HG02678 (cell line): ENCODE data around the gene ERCC1.

Experiments
- ATAC-seq: cut with Tn5 transposase; IDR thresholded peaks from one replicate; pipeline ENCODE4 v1.9.1; 2021; ENCODE audit warnings: mild to moderate bottlenecking, moderate library complexity; ENCODE audit not compliant: unreplicated experiment

Gene ERCC1

DNA sequence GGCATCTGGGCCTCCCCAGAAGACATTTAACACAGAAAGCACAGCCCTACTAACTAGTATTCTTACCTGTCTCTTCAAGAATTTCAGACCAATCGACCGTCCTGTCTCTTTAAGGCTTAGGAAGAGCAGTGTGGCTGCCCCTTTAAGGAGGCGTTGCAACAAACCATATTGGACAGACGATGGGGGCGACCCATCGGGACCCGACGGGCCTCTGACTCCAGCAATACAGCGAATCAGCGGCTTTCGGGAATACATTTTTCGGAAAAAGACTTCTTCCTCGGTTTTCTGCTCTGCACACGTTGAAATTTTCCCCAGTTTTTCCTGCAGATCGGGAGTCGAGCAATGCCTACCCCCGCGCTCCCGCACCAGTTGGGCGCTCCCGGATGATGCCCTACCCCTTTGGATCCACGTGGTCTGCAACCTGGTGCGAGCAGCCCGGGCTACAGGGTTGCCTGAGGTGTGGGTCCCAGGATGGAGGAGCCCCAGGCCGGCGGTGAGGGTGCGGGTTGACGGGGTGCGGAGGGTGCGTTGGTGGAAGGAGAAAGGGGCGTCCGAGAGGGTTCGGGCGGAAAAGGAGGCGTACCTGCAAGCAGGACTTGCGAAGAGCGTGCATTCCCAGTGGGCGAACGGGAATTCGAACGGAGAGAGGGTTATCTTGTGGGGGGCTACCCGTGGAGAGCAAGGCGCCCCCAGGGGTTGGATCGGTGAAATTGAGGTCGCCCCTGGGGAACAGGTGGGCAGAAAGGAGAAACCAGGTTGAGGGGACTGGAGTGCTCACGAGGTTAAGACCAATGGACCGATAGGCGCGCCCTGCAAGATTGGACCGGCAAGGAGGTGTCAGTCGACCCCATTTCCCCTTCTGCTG is 17.3 kb downstream of the ERCC1 start, which contains the start of gene POLR1G:
Gene POLR1G (plus strand): TSS at position 419 of the 865 bp plus-strand sequence. CDS start 53 bp downstream, at position 472.
- ATAC-seq: peak; percentile 76

DNA sequence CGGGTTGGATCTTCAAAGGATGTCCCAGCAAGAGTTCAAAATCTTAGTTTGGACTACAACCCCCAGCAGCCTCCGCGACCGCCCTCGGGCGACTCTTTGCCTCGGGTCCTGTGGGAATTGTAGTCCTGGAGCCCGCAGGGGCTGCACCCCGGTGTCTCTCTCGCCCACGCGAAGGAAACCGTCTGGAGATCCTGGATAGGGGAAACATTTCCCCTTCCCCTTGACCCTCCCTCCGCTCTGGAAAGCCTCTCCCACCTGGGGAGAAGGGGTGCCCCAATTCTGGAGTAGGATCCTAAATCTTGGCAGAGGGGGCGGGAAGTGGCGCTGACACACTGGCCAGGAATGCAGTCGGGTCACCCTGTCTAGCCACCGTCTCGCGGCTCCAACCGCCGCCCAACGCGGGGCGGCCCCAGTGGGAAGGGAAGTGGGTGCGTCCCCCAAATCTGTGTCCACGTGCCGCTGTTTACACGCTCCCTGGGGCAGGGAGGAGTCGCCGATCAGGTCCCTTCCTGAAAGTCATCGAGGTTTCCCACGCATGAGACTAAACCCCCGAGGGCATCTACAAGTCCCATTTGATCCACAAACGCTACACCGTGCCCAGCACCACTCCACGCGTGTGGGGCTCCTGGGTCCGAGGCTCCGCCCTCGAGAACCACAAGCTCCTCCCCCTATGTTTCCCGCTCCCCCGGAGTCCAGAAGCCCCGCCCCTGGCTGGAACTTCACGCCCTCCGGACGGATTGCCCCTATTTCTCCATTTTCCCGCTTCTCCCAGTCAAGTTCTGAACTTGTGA is 18.1 kb downstream of the ERCC1 start:
- peak; percentile 60 for ATAC-seq

DNA sequence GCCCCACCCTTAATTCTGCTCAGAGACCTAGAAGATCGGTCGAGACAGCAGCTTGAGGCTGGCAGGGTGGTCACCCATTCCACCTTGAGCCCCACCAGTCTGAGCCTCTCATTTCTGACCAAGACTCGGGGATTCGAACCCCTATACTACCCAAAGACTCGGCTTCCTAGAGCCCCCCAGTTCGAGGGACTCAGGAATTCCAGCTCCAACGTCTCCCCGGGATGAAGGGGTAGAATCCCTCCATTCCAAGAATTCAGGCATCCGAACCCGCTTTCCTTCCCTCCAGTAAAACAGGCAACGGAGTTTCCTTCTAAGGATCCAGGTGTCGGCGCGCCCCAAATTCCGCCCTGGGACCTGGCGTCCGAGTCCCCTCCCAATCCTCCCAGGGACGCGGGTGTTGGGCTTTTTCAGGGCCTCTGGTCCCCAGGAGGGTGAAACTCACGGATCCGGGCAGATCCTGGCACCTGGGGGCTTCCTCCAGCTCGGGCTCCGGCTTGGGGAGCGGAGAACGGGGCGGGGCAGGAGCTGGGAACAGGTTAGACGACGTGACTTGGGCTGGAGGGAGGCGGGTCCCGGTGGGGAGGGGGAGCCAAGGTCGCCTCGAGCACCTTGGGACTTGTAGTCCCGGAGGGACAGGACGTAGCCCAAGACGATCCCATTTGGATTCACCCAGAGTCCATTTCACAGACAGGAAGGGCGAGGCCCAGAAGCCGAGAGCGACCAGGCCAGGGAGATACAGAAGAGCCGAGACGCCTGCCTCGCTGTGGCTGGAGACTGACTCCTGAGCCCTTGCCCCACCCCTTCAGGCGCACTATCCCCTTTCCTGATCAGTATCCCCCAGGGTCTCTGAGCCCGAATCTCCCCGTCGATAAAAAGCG is 18.9 kb downstream of the ERCC1 start, which contains the start of gene PPP1R13L:
Gene PPP1R13L (minus strand): TSS at position 513 of the 878 bp plus-strand sequence. CDS start 6,751 bp downstream, outside the sequence.
- ATAC-seq: no peak

DNA sequence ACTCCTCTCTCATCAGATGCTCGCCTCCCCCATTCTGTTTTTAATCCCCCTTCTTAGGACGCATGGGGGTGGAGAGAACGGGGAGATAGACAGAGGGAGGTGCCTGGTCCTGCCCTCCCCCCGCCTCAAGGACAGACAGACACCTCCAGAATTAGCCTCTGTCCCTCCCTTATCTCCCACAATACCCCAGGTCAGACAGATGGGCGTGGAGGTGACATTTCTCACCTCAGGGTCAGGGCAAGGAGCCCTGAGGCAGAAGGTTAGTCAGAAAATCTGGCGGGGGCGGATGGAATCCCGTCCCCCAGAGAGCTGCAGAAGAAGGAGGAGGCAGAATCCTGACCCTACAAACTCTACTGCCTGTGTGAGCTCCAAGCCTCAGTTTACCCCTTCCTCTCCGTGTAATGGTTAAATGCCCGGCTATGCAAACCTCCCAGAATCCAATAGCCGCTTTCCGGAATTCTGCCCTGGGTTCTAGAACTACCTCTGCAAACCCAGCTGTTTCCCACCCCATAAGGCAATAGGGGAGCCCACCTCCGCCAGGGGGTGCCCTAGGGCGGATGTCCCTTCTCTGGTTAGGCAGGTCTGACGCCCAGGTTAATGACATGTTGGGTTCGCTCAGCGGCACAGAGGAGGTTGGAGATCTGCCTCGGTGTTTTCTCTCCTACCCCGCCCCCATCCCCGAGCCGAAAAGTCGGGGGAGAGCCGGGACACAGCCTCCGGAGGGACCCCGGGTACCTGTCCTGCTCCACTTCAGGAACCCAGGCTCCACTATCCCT is 19.7 kb downstream of the ERCC1 start:
- no peak for ATAC-seq

DNA sequence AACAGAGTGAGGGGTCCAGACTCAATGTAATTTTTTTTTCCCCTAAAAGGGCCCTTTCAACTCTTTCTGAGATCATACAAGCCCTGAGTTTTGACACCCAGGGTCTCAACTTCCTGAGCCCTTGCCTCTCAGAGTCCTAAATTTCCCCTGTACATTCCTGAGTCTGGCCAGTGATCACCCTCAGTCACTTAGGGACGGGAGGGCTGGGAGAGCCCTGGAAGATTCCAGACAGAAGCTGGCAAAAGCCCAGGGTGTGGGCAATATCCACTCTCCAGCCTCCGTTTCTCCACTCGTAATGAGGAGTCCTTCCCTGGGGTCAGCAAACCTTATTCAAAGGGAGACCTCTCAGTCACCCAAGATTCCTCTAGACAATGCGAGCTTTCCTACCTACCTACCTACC is 20.4 kb downstream of the ERCC1 start:
- ATAC-seq: no peak

DNA sequence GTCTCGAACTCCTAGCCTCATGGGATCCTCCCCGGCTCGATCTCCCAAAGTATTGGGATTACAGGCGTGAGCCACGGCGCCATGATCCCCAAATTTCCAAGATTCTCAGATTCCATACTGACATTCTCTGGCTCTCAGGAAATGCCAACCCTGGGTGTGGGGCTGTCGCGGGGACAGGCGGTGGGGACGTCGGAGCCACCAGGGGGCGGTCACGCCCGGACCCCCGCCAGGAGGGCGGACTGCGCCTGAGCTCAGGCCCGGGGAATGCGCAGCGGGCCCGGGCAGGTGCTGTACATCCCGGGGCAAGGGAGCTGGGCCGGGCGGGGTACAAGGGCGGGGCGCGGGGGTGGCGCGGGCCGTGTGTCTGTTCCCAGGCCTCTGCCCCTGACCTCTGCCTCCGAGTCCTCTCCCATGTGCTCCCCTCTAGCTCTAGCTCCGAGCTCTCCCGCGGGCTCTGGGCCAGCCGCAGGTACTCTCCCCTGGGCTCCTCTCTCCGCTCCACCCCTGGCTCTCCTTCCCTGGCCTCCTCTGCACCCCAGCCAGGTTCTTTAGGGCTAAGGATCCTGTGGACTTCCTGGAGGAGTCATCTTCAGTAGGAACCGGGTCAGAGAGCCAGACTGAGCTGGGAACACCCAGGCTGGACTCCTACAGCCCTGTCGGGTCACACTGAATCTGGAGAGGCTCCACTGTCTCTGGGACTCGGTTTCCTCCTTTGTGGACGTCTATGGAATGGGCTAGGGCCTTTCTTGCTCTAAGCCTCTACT is 21.2 kb downstream of the ERCC1 start:
- no peak for ATAC-seq

DNA sequence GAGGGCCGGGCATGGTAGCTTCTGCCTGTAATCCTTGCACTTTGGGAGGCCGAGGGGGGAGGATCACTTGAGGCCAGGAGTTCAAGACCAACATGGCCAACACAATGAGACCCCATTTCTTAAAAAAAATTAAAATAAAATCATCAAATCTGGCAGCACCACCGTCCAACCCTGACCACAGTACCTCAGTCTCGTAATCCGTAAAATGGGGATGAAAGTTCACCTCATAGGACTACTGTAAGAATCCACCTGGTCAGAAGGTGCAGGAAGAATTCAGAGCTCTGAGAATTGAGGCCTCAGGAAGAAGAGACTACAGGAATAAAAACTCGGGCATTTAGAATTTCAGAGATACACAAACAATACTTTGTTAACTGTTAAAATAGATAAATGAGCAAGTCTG is 21.9 kb downstream of the ERCC1 start:
- ATAC-seq: no peak

DNA sequence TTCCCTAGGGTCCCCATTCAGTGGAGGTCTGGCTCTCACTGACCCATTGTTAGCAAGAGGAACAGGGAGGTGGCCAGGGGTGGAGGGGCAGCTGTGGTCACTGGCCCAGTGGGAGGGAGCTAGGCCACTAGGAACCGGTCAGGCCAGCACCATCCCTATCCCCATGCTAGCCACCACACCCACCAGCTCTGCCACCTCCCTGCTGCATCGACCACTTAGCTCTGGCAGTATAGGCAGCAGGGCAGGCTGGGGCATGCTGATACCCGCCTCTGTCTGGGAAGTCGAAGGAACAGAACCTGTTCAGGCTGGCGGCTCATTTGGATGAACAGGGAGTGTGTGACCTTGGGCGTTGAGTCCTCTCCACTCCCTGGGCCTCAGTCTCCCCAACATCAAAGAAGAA is 23.5 kb downstream of the ERCC1 start:
- no peak for ATAC-seq

DNA sequence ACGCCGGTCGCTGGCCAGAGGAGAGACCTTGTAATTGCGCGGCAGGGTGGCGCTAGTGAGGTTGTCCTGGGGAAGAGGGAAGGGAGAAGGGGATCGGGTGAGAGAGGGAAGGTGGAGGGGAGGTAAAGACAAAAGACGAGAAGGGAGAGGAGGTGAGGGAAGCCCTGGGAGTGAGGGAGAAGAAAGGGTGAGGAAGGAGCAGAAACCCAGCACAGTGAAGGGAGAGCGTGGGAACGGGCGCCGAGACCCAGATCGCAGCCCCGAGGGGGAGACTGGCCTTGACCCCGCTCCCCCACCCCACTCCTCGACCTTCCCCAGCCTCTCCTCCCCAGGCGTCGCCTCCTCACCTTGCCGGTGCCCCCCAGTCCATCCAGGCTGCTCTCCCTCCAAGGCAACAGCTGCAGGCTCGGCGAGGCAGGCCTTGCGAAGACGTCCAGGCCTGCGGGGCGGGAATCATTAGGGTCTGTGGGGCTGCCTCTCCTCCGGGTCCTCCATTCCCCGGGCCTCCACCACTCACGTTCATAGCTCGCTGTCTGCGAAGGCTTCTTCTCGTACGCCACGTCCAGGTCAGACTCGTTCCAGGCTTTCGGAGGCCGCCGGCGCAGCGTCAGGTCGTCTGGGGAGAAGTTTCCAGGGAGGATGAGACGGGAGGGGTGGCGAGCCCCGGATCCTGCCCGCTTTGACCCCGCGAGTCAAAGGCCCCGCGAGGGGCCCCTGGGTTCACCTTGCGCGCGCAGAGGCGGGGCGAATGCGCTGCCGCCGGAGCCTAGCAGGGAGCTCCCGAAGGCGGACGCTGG is 27.7 kb downstream of the ERCC1 start:
- no peak for ATAC-seq

DNA sequence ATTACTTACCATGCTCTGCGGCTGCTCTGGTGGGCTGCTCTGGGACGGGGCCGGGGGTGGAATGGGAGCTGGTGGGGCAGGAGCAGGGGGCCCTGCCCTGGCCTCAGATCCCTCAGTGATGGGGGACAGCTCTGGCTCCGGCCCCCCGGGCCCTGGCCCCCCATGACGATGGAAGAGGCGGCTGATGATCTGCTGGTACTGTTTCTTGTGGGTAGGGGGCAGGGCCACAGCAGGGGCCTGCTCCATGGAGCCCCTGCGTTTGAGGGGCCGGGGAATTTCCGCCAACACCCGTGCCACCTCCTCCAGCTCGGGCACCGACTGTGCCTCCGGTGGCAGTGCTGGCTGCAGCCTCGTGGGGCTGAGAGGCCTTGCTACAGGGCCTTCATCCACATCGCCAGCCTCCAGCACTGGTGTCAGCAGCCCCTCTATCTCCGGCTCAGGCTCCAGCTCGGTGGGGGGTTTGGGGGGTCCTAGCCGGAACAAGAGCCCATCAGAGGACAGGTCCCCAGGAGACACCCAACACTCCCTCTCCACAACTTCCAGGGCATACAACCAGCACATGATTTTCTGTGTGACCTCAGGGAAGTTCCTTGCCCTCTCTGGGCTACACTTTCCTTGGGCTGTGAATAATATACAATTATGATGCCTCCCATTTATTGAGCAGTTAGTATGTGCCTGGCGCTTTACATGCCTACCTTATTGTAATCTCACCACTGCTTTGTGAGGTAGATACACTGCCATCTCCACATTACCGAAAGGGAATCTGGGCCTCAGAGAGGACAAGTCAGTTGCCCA is 31.6 kb downstream of the ERCC1 start:
- ATAC-seq: no peak

DNA sequence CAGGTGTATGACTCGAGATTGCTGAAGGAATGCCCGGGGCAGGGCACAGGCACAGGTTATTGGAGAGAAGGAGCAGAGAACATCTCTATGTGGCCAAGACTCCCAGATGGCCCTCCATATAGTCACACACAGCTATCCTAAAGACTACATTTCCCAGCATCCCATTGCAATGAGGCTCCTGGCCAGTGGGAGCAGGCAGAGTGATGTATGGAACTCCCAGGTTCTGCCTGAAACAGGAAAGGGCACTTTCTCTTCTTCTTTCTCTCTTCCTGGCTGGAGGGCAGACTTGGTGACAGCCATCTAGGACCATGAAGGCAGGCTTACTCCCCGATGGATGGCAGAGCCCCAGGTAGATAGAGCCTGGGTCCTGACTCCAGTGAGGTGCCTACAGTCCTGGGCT is 32.4 kb downstream of the ERCC1 start:
- ATAC-seq: no peak

DNA sequence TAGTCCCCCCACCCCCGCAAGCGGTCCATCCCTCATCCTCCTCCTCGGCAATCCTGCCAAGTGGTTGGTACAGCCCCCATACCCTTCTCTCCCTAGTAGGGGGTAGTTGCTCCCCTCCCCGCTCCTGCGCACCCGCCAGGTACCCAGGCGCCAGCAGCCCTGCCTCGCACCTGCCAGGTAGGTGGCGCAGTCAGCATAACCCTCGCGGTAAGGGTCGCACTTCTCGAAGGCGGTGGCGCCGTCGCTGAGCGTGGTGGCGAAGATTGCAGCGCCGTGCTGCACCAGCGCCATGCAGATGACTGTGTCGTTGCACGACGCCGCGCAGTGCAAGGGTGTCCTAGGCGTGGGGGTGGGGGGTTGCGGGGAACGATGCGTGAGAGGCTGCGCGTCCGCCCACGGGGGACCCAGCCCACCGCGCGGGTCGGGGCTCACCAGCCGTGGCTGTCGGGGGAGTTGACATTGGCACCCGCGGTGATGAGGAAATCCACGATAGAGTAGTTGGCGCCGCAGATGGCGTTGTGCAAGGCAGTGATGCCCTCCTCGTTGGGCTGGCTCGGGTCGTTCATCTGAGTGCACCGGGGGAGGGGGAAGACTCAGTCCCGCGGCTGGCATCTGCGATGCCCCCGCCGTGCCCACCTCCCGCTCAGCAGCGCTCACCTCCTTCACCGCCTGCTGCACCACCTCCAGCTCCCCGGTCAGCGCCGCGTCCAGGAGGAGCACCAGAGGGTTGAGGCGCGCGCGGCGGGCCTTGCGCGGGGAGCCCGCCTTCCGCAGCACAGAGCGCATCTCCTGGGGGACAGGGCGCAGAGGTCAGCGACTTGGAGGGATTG is 38.1 kb downstream of the ERCC1 start:
- ATAC-seq: no peak

DNA sequence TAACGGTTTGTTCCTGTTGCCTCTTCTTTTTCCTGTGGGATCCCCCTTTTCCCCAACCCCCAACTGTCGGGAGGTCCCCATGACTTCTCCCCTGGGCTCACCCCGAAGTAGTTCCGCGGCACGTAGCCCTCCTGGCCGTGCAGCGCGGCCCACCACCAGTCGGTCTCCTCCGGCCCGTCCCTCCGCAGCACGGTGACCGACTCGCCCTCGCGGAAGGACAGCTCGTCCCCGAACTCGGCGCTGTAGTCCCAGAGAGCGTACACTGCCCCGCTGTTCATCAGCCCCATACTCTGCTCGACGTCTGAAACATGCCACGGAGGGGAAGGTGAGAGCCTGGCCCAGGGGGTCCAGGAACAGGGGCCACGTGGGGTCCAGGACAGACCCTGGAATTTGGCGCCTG is 41.3 kb downstream of the ERCC1 start:
- ATAC-seq: no peak

DNA sequence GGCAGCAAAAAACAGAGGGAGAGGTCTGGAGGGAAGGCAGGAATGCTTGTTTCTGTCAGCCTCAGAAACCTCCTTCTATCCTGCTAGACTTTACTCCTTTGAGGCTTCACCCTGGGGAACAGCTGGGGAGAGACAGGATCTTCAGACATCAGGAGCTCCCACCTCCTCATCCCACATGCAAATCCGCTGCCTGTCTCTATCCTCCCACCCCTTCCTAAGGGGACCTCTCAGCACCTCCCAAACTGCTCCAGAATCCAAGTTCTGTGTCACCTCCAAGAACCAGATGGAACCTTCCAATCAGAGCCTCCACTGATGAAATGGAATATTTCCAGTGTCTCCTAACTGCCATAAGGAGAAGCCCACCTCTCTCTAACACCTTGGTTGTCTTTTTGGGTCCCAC is 43.6 kb downstream of the ERCC1 start:
- no peak for ATAC-seq

DNA sequence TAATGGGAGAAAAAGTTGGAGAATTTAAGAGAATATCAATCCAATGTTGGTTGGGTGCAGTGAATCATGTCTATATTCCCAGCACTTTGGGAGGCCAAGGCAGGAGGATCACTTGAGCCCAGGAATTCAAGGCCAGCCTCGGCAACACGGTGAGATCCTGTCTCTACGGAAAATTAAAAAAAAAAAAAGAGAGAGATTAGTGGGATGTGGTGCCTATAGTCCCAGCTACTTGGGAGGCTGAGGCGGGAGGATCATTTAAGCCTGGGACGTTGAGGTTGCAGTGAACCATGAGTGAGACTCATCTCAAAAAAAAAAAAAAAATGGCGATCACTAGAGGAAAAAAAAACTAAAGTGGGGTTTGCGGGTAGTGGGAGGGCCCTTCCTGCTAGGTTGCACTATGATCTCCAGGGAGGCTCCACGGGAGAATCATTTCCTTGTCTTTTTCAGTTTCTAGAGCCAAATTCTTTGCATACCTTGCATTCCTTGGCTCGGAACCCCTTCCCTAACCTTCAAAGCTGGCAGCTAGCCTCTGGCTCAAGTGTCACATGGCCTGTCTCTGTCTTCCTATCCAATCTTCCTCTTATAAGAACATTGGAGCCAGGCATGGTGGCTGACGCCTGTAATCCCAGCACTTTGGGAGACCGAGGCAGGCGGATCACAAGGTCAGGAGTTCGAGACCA is 47.5 kb downstream of the ERCC1 start:
- ATAC-seq: no peak
